Measurements from ENCODE around the gene APOBEC2.

The APOBEC2 gene

GRCh38 chr6:41023114-41023513 lies 29.9 kb upstream of the APOBEC2 start:
- Histone ChIP-seq H3K4me1 (ENCODE audit: control insufficient read depth, insufficient read depth, low read depth, low read length) (peaks cover 7% of the 10 kb centered on the region), H3K4me2 (ENCODE audit: low read length, poor library complexity, severe bottlenecking) (no peak overlapping the region), H3K79me1 (replicated peaks; ENCODE audit: low read length, poor library complexity, severe bottlenecking) (no peaks in the 10 kb centered on the region), H2BK5ac (ENCODE audit: low read depth, low read length, poor library complexity, severe bottlenecking) (no peak overlapping the region), H3K27ac (ENCODE audit: low read length, poor library complexity, severe bottlenecking) (no peak overlapping the region), H2AK5ac (ENCODE audit: low read length, severe bottlenecking) (no peak overlapping the region), H3K4ac (ENCODE audit: low read depth in 1 of 2, low read length in 2 of 2) (no peak overlapping the region), H3K27me3 (ENCODE audit: control insufficient read depth in 1 of 2, insufficient read depth in 1 of 2, low read length in 2 of 2) (no peaks in the 10 kb centered on the region), H2AFZ (ENCODE audit: low read depth, low read length) (no peak overlapping the region), H3K9ac (ENCODE audit: low read length) (no peak overlapping the region), H4K91ac (ENCODE audit: low read length) (no peak overlapping the region), H2BK120ac (ENCODE audit: low read depth, low read length) (no peak overlapping the region), H3K23ac (ENCODE audit: low read length in 2 of 2) (no peak overlapping the region), H2BK15ac (ENCODE audit: low read depth, poor library complexity, severe bottlenecking) (no peak overlapping the region), H3K36me3 (ENCODE audit: control insufficient read depth in 1 of 2, insufficient read depth in 2 of 2, low read depth in 1 of 2, low read length in 2 of 2) (no peaks in the 10 kb centered on the region), H3K4me3 (ENCODE audit: insufficient read depth in 1 of 2, low read depth in 1 of 2, low read length in 2 of 2) (no peak overlapping the region), H3K9me3 (ENCODE audit: control insufficient read depth, low read length) (peaks cover 9% of the 10 kb centered on the region), H3K18ac (ENCODE audit: low read depth in 1 of 2, low read length in 2 of 2) (no peak overlapping the region), H4K8ac (ENCODE audit: low read length) (no peak overlapping the region), H3K14ac (ENCODE audit: low read length in 2 of 2) (no peak overlapping the region), H2BK12ac (ENCODE audit: low read length in 2 of 2) (no peak overlapping the region)
- no peak for DNase-seq
- 97% methylated on average over 3 of the region's 3 CpGs for WGBS

GRCh38 chr6:41025966-41026530 lies 27.0 kb upstream of the APOBEC2 start:
- H4K91ac ChIP-seq (ENCODE audit: low read length), result no peak overlapping the region
- no peaks in the 10 kb centered on the region for H3K36me3 ChIP-seq (ENCODE audit: control insufficient read depth in 1 of 2, insufficient read depth in 2 of 2, low read depth in 1 of 2, low read length in 2 of 2)
- no peaks in the 10 kb centered on the region for H3K79me1 ChIP-seq (replicated peaks; ENCODE audit: low read length, poor library complexity, severe bottlenecking)
- no peak overlapping the region for H3K4me3 ChIP-seq (ENCODE audit: insufficient read depth in 1 of 2, low read depth in 1 of 2, low read length in 2 of 2)
- H3K4me1 ChIP-seq (ENCODE audit: control insufficient read depth, insufficient read depth, low read depth, low read length), result peaks cover 12% of the 10 kb centered on the region
- H2AK5ac ChIP-seq (ENCODE audit: low read length, severe bottlenecking), result peak overlapping the region; percentile 59
- no peak overlapping the region for H3K9ac ChIP-seq (ENCODE audit: low read length)
- H3K14ac ChIP-seq (ENCODE audit: low read length in 2 of 2), result no peak overlapping the region
- H3K4ac ChIP-seq (ENCODE audit: low read depth in 1 of 2, low read length in 2 of 2), result no peak overlapping the region
- no peak overlapping the region for H4K8ac ChIP-seq (ENCODE audit: low read length)
- no peak overlapping the region for H2BK15ac ChIP-seq (ENCODE audit: low read depth, poor library complexity, severe bottlenecking)
- no peak overlapping the region for H2BK120ac ChIP-seq (ENCODE audit: low read depth, low read length)
- H2BK5ac ChIP-seq (ENCODE audit: low read depth, low read length, poor library complexity, severe bottlenecking), result no peak overlapping the region
- 95% methylated on average over 3 of the region's 3 CpGs for WGBS
- no peak overlapping the region for H3K18ac ChIP-seq (ENCODE audit: low read depth in 1 of 2, low read length in 2 of 2)
- peaks cover 0 to 20% of the 10 kb centered on the region in 2 experiments for H3K27me3 ChIP-seq (ENCODE audit: control insufficient read depth in 1 of 2, insufficient read depth in 1 of 2, low read length in 2 of 2)
- no peak overlapping the region for H3K23ac ChIP-seq (ENCODE audit: low read length in 2 of 2)
- H3K4me2 ChIP-seq (ENCODE audit: low read length, poor library complexity, severe bottlenecking), result no peak overlapping the region
- DNase-seq, result no peak
- H3K9me3 ChIP-seq (ENCODE audit: control insufficient read depth, low read length), result no peaks in the 10 kb centered on the region
- no peak overlapping the region for H3K27ac ChIP-seq (ENCODE audit: low read length, poor library complexity, severe bottlenecking)
- H2BK12ac ChIP-seq (ENCODE audit: low read length in 2 of 2), result no peak overlapping the region
- H2AFZ ChIP-seq (ENCODE audit: low read depth, low read length), result no peak overlapping the region

- Histone ChIP-seq H3K4me1 (ENCODE audit: control insufficient read depth, insufficient read depth, low read depth, low read length) (peaks cover 9% of the 10 kb centered on the region), H3K79me1 (replicated peaks; ENCODE audit: low read length, poor library complexity, severe bottlenecking) (no peaks in the 10 kb centered on the region), H3K9ac (ENCODE audit: low read length) (peak overlapping the region; percentile 88), H4K8ac (ENCODE audit: low read length) (peak overlapping the region; percentile 88), H2BK15ac (ENCODE audit: low read depth, poor library complexity, severe bottlenecking) (peak overlapping the region; percentile 54), H2BK5ac (ENCODE audit: low read depth, low read length, poor library complexity, severe bottlenecking) (no peak overlapping the region), H2BK120ac (ENCODE audit: low read depth, low read length) (peak overlapping the region; percentile 9), H3K4me3 (ENCODE audit: insufficient read depth in 1 of 2, low read depth in 1 of 2, low read length in 2 of 2) (peak overlapping the region; percentile 60 to 76), H2AFZ (ENCODE audit: low read depth, low read length) (peak overlapping the region; percentile 77), H3K23ac (ENCODE audit: low read length in 2 of 2) (no peak overlapping the region), H3K36me3 (ENCODE audit: control insufficient read depth in 1 of 2, insufficient read depth in 2 of 2, low read depth in 1 of 2, low read length in 2 of 2) (no peaks in the 10 kb centered on the region), H3K9me3 (ENCODE audit: control insufficient read depth, low read length) (no peaks in the 10 kb centered on the region), H3K27ac (ENCODE audit: low read length, poor library complexity, severe bottlenecking) (peak overlapping the region; percentile 47), H3K4ac (ENCODE audit: low read depth in 1 of 2, low read length in 2 of 2) (peak overlapping the region; percentile 21 to 26), H3K14ac (ENCODE audit: low read length in 2 of 2) (peak overlapping the region in 1 of 2 experiments; percentile 75), H3K4me2 (ENCODE audit: low read length, poor library complexity, severe bottlenecking) (peak overlapping the region; percentile 65), H3K27me3 (ENCODE audit: control insufficient read depth in 1 of 2, insufficient read depth in 1 of 2, low read length in 2 of 2) (peaks cover 0 to 31% of the 10 kb centered on the region in 2 experiments), H3K18ac (ENCODE audit: low read depth in 1 of 2, low read length in 2 of 2) (peak overlapping the region in 1 of 2 experiments; percentile 85), H4K91ac (ENCODE audit: low read length) (no peak overlapping the region), H2BK12ac (ENCODE audit: low read length in 2 of 2) (no peak overlapping the region), H2AK5ac (ENCODE audit: low read length, severe bottlenecking) (no peak overlapping the region)
- 40% methylated on average over 4 of the region's 4 CpGs for WGBS
- DNase-seq, result no peak
Measured at GRCh38 chr6:41027241-41027640, 25.8 kb upstream of the APOBEC2 start.

- peak overlapping the region; percentile 65 for H3K4me2 ChIP-seq (ENCODE audit: low read length, poor library complexity, severe bottlenecking)
- peak overlapping the region in 1 of 2 experiments; percentile 21 for H3K4ac ChIP-seq (ENCODE audit: low read depth in 1 of 2, low read length in 2 of 2)
- H3K4me3 ChIP-seq (ENCODE audit: insufficient read depth in 1 of 2, low read depth in 1 of 2, low read length in 2 of 2), result peak overlapping the region; percentile 60 to 76
- peaks cover 9% of the 10 kb centered on the region for H3K4me1 ChIP-seq (ENCODE audit: control insufficient read depth, insufficient read depth, low read depth, low read length)
- H2BK12ac ChIP-seq (ENCODE audit: low read length in 2 of 2), result peak overlapping the region in 1 of 2 experiments; percentile 67
- peak overlapping the region; percentile 47 for H3K27ac ChIP-seq (ENCODE audit: low read length, poor library complexity, severe bottlenecking)
- no peaks in the 10 kb centered on the region for H3K9me3 ChIP-seq (ENCODE audit: control insufficient read depth, low read length)
- H2AFZ ChIP-seq (ENCODE audit: low read depth, low read length), result peak overlapping the region; percentile 77
- peak overlapping the region; percentile 75 to 85 for H3K18ac ChIP-seq (ENCODE audit: low read depth in 1 of 2, low read length in 2 of 2)
- peak overlapping the region; percentile 97 for H4K8ac ChIP-seq (ENCODE audit: low read length)
- H3K14ac ChIP-seq (ENCODE audit: low read length in 2 of 2), result peak overlapping the region in 1 of 2 experiments; percentile 30
- peak; percentile 73 for DNase-seq
- peak overlapping the region; percentile 92 for H4K91ac ChIP-seq (ENCODE audit: low read length)
- H2BK120ac ChIP-seq (ENCODE audit: low read depth, low read length), result peak overlapping the region; percentile 55
- H3K9ac ChIP-seq (ENCODE audit: low read length), result peak overlapping the region; percentile 88
- H2AK5ac ChIP-seq (ENCODE audit: low read length, severe bottlenecking), result no peak overlapping the region
- H3K23ac ChIP-seq (ENCODE audit: low read length in 2 of 2), result no peak overlapping the region
- H2BK15ac ChIP-seq (ENCODE audit: low read depth, poor library complexity, severe bottlenecking), result peak overlapping the region; percentile 31
- no peaks in the 10 kb centered on the region for H3K79me1 ChIP-seq (replicated peaks; ENCODE audit: low read length, poor library complexity, severe bottlenecking)
- H2BK5ac ChIP-seq (ENCODE audit: low read depth, low read length, poor library complexity, severe bottlenecking), result no peak overlapping the region
- 2% methylated on average over 32 of the region's 45 CpGs for WGBS
- H3K36me3 ChIP-seq (ENCODE audit: control insufficient read depth in 1 of 2, insufficient read depth in 2 of 2, low read depth in 1 of 2, low read length in 2 of 2), result no peaks in the 10 kb centered on the region
- peaks cover 0 to 31% of the 10 kb centered on the region in 2 experiments for H3K27me3 ChIP-seq (ENCODE audit: control insufficient read depth in 1 of 2, insufficient read depth in 1 of 2, low read length in 2 of 2)
Measured at GRCh38 chr6:41027799-41028560, 25.0 kb upstream of the APOBEC2 start.
